GM20431 (cell line): Measurements from ENCODE around the gene XPNPEP2.

ENCODE experiments used
- in situ Hi-C: fragments of 300-500 bp; cut with MseI, MboI; formaldehyde crosslinking; loops from one replicate; pipeline ENCODE4 v1.15.0; 2020; ENCODE audit warnings: low sequenced_read_pairs; ENCODE audit not compliant: unreplicated experiment

XPNPEP2 gene

DNA sequence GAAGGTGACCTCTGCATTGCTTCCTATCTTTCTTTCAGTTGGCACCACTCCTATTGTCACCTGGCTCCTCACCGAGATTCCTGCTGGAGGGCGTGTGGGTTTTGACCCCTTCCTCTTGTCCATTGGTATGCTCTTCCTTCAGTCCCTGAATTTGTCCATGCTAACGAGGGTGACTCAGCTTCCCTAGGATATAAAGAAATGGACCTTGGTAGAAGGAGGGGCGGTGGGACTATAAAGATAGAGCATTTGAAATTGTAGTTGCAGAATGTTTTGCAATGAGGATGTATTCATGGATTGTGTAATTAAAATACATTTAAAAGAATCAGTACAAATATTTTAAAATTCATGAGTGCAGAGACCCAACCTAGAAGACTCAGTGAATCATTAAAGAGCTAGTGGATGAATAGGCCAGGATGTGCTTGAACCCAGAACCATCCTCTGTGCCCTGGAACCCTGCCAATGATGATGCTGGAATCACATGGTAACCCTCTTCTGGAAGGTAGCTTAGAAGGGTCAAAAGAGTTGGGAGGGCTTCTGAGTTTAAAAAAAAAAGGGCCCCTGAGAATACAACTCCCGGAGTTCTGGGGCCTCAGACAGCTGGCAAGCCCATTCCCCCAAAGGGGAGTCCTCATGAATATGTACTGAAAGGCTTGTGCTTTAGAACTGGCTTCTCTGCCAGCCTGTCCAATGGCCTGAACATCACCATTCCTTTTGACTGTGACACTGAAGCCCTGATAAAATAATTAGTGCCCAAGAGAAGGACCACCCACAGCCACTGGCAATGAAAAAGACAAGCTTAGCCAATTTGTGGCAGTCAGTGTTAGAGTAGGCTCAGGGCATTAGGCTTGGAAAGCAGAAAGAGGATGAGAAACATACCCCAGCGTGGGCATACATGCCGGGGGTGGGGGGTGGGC is 8.0 kb downstream of the XPNPEP2 start:
- in situ Hi-C loops: no loop called here

DNA sequence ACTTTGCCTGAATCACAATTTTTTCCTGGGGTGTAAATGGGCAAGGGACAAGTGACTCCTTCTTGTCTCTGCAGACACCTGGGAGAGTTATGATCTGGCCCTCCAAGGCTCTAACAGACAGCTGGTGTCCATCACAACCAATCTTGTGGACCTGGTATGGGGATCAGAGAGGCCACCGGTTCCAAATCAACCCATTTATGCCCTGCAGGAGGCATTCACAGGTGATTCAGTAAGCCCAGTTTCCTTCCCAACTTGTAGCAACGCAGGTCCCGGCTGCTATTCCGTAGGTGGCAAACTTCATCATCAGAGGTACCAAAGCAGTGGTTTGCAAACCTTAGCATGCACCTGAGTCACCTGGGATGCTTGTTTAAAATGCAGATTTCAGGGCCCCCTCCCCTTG is 8.8 kb downstream of the XPNPEP2 start:
- in situ Hi-C loops: no loop called here

DNA sequence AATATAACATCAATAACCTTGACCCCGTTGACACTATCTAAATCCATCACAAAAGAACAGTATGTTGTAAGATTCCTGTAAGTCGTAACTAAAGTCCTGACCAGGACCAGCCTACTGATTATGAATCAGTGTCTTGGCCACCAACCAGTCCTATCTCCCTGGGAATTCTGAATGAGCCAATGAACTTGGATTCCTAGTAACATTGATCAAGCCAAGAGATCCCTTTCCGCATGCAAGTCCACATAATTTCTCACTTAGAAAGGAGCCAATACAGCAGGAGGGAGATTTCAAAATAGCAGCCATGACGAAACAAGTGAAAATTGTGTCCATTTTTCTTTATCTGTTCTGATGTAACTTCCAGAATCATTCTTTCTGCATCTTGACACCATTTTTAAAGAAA is 9.5 kb downstream of the XPNPEP2 start:
- in situ Hi-C loops: no loop called here

DNA sequence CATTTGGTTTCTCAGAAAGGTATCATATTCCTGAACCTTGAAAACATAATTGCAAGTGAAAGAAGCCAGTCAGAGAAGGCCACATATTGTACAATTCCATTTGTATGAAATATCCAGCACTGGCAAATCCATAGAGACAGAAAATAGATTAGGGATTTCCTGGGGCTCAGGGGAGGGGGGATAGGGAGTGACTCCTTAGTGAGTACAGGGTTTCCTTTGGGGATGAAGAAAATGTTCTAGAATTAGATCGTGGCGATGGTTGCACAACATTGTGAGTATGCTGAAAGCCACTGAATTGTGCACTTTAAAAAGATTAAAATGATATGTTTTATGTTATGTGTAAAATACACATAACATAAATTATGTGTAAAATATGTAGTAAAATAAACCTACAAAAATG is 10.3 kb downstream of the XPNPEP2 start:
- in situ Hi-C loops: no loop called here

DNA sequence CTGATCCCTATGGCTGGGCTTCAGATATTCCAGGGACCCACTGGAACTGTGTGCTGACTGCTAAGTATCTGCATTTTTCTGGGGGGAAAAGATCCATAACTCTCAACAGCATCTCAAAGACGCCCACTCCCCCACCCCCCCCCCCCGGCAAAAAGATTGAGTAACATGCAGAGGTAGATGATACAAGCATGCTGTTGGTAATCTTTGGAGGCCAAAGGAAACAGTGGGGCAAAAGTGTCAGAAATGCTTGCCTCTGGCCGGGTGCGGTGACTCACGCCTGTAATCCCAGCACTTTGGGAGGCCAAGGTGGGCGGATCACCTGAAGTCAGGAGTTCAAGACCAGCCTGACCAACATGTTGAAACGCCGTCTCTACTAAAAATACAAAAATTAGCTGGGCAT is 12.2 kb downstream of the XPNPEP2 start:
- in situ Hi-C loops: no loop called here

DNA sequence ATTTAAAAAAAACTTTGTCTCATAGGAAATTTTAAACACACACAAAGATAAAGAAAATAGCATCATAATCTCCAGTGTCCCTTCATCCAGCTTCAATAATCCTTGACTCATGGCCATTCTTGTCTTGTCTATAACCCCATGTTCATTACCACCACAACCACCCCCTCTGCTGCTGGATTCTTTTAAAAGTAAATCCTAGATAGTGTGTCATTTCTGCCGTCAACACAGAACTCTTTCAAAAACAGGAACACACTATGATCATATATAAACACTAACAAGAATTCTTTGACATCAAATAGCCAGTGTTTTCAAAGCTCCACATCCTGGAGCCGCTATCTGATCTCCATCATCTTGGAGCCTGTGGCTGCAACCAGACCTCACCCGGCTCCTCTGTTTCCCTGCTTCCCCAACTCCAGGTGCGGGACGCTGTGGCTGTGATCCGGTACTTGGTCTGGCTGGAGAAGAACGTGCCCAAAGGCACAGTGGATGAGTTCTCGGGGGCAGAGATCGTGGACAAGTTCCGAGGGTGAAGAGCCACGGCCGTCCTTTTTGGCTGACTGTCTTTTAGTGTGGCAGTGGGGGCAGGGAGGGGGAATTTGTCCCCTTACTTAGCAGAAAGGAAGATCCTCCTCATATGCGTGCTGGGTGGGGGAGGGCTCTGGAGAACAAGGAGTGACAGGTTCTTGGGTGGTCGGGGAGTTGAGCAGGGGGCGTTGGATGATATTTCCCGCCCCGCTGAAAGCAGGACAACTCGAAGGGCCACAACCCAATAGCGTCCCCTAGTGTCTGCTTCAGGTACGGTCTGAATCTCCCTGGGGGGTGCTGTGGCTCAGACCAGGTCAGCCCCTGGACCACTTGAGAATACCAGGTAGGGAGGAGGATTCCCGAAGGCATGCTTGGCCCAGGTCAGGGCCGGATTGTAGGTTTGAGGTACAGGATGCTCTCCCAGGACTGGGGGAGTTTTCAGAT is 15.6 kb downstream of the XPNPEP2 start:
- in situ Hi-C loops: no loop called here

DNA sequence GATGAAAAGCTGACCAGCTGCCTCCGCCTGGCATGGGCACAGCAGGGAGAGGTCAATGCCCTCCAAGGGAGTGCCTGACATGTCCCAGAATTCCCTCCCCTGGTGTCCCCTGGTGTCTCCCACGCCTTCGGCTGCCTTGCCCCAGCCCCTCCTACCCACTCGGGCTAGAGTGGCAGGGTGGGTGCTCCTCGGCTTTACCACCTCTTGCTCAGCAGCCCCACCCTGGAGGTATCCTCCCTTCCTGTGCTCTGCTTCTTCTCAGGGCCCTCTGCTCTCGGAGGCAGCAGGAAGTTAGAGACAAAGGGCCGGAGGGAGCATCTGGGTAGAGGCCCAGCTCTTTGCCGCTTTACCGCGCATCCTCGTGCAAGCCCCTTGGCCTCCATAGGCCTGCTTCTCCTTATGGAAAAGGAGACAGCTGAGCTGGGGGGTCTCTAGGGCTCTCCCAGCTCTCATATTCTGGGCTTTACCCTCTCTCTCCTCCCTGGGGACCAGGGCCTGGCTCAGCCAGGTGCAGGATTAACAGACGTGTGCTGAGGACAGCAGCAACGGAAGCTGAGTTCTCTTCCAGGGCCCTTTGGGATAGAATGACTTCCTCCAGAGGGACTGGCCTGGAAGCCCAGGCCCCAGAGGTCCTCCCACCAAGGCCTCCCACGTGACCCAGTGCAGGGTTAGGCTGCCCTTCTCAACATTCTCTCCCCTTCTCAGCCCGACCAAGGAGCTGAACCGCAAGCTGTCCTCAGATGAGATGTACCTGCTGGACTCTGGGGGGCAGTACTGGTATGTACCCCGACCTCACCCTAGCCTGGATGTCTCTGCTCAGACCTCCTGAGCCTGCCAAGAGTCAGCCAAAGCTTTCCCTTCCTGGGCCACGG is 17.2 kb downstream of the XPNPEP2 start:
- in situ Hi-C loops: no loop called here

DNA sequence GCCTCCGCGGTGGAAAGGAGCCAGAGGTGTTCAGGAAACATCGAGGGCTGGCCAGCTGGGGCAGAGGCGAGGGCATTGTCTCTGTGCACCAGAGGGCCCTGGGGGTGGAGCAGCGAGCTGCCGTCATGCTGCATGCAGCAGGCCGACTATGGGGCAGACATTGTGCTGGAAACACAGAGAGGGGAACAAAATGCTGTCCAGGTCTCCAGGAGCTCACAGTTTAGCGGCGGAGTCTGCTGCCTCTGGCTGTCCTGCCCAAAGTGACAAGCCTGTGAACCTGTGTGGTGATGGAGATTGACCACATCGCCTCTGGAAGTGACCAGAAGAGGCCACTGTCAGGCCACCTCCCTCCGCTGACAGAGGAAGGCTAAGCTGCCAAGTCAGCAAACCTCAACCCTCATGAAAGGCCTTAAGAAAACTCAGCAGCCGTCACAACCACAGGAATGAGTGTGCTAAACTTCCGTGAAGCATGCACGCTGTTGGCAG is 20.8 kb downstream of the XPNPEP2 start:
- in situ Hi-C loops: no loop called here

DNA sequence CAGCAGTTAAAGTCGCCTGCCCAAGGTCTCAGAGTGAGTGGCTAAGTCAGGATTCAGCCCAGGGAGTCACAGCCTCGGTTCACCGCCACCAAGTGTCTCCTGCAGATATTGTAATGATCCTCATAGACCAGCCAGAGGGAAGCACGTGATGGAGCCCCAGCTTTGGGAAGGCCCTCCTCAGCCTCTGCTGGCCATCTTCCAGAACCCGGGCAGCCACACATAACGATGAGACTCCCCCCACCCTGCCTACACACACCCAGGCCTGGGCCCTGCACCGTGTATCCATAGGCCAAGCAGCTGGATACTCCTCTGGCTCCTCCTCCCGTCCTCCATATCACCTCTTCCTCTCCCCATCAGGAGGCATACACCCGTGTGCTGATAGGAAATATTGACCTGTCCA is 21.4 kb downstream of the XPNPEP2 start:
- in situ Hi-C loops: no loop called here

DNA sequence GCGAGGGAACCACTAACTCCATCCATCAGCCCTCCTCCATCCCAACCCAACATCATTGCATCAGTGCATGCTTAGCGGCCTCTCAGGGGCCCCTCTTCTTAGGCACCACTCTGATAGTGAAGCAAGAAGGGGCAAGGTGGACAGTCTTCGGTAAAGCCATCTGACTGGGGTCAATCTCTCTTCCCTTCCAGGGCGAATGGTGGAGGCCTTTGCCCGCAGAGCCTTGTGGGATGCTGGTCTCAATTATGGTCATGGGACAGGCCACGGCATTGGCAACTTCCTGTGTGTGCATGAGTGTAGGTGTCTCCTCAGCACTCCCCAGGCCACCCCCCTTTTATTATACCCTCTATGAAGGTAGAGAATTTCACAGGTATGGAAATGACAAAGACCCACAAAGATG is 22.2 kb downstream of the XPNPEP2 start:
- in situ Hi-C loops: no loop called here

DNA sequence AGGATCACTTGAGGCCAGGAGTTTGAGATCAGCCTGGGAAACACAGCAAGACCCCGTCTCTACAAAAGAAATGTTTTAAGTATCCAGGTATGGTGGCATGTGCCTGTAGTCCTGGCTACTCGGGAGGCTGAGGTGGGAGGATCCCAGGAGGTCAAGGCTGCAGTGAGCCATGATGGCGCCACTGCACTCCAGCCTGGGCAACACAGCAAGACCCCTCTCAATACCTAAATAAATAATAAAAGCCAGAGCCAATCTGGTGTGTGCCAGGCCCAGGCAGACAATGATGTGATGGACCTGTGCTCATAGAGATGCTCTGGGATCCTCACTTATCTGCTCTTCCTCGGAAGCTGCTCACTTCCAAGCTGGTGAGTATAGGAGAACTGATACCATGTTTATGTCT is 22.8 kb downstream of the XPNPEP2 start:
- in situ Hi-C loops: no loop called here

DNA sequence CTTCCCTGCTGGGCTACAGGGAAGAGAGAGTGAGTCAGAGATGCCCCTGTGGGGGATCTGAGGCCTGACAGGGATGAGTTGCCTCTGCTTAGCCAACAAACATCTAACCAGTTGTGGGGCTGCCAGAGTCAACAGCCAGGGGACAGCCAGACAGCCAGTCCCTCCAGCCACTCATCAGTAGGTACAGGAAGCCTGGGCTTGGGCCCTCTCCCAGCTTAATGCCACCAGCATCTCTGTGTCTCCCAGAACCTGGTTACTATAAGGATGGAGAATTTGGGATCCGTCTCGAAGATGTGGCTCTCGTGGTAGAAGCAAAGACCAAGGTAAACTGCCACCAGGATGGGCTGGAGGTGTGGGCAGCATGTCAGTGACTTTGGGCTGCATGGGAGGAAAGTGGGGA is 23.7 kb downstream of the XPNPEP2 start:
- in situ Hi-C loops: no loop called here

DNA sequence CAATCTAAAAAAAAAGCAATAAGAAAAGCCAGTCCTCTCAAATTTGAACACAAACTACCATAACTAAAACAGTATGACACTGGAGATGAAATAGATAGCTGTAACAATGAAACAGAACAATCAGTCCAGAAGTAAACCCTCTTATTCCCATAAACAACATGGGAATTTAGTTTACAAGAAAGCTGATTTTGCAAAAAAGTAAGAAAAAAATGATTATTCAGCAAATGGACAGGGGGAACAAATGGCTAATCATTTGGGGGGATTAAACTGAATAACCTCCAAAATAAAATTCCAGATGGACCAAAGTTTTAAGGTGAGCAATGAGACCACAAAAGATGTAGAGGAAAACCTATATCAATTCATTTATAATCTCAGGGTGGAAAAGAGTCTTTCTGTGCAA is 24.9 kb downstream of the XPNPEP2 start:
- in situ Hi-C loops: no loop called here

DNA sequence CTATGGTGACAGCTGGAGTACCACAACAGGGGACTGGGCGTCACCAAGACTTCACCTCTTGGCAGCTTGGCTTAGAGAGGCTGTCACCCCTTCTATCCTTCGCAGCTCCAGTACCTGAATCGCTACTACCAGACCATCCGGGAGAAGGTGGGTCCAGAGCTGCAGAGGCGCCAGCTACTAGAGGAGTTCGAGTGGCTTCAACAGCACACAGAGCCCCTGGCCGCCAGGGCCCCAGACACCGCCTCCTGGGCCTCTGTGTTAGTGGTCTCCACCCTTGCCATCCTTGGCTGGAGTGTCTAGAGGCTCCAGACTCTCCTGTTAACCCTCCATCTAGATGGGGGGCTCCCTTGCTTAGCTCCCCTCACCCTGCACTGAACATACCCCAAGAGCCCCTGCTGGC is 29.4 kb downstream of the XPNPEP2 start:
- in situ Hi-C loops: no loop called here

DNA sequence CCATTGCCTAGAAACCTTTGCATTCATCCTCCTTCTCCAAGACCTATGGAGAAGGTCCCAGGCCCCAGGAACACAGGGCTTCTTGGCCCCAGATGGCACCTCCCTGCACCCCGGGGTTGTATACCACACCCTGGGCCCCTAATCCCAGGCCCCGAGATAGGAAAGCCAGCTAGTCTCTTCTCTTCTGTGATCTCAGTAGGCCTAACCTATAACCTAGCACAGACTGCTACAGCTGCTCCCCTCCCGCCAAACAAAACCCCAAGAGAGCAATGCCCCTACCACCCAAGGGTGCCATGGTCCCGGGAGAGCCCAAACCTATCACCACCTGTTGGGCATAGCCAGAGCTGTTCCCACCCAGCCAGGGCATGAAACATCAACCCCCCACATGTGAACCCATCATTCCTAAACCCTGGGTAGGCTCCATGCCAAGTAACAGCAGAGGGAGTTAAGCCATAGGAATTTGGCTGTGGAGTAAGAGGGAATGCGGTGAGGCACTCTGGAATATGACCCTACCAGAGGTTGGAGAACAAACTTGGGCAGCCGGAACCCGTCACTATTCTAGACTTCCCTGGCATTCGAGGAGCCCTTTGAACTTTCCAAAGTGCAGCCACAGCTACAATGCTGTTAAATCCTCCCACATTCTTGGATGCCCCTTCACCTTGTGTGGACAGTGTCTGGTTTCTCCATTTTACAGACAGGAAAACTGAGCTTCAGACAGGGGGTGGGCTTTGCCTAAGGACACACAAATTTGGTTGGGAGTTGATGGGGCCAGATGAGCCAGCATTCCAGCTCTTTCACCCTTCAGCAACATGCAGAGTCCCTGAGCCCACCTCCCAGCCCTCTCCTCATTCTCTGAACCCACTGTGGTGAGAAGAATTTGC is 30.0 kb downstream of the XPNPEP2 start:
- in situ Hi-C loops: no loop called here

DNA sequence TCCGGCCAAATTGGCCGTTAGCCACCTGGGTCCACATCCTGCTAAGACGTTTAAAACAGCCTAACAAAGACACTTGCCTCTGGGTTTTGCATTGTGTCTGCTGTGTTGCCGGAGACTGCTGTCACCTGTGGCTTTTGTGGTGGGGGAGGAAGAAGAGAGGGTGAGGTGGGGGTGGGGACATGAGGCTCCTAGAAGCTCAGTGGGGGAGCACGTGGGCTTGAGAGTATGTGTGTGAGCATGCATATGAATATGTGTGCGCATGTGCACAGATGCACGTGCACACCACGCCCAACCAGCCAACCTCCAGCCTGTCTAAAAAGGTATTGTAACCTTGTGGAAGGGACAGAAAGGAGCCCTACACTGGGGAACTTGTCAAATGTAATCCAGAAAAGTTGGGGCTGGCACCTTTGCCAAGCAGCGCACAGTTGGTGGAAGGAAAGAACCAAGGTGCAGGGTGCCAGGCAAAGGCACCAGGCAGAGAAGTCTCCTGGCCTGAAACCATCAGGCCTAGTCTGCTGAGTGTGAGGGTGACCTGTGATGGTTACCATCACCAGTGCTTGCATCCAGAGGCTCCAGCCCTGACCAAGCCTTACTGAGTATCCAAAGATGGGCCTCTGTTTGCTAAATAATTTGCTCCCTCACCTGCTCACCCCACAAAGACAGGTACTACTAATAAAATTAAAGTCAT is 30.8 kb downstream of the XPNPEP2 start:
- in situ Hi-C loops: no loop called here

DNA sequence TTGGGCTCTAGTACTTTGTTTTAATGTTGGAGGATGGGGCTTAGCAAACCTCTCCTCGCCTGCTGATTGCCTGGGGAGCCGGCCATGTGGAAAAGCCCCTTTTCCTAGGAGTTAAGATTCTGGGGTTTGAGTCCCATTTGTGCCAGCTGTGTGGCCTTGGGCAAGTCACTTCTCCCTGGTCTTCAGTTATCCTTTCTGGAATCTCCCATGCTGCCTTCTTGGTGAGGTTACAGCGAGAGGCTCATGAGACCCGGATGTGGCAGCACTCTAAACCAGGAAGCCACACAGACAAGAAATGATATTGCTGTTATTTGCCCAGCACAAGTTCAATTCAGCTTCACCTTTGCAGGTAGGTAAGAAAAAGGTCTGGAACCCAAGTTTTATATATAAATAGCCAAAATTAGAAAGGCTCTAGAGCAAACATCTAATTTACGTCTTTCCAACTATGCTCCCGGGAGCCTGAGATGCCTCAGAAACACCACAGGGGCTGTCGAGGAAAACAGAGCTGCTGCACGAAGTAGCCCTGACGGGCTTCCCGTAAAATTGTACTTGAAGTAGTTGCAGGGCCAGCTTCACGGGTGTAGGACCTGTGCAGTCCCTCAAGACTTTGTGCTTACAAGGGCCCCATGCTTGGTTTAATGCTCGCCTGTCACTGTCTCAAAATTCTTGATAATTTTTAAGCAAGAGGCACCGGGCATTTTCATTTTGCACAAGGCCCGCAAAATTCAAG is 32.7 kb downstream of the XPNPEP2 start:
- in situ Hi-C loops: no loop called here
